Motor neuron (in vitro differentiated cells): ENCODE data around the gene KLHL17. TPM values are rescaled to one million over a fixed set of nuclear protein-coding genes. Genes with fewer than 3 reads are reported as not detected.
"Not testable (repeated sequence)": the region's sequence is repeated elsewhere in the genome, so short reads cannot be mapped to it uniquely, and the experiment has no call there.

Experiments used
- ATAC-seq, 8 experiments: fragments of 200-7000 bp; cut with Tn5 transposase; replicated peaks in 6 of 8; 2 replicates each; pipeline ENCODE4 v1.8.0; 2021; ENCODE audit warnings: mild to moderate bottlenecking in 8 of 8, moderate library complexity in 8 of 8
- H3K27ac ChIP-seq, 2 donors: fragments of 250-450 bp; sonication (Bioruptor Pico); 2 replicates each; pipeline ENCODE4 v1.9.0; 2021; ENCODE audit warnings: antibody characterized with exemption in 2 of 2, mild to moderate bottlenecking in 2 of 2, moderate library complexity in 1 of 2
- H3K4me1 ChIP-seq, 2 donors: fragments of 250-450 bp; sonication (Bioruptor Pico); replicated peaks in 1 of 2; 2 replicates each; pipeline ENCODE4 v1.6.1; 2021; ENCODE audit warnings: antibody characterized with exemption in 2 of 2, mild to moderate bottlenecking in 2 of 2, moderate library complexity in 1 of 2
- H3K4me3 ChIP-seq, 5 donors: fragments of 250-450 bp; sonication (Bioruptor Pico); 2 replicates each; pipeline ENCODE4 v1.9.0; 2021; ENCODE audit warnings: antibody characterized with exemption in 5 of 5, mild to moderate bottlenecking in 5 of 5, moderate library complexity in 4 of 5
- WGBS, 10 experiments: fragments of 450-650 bp; shearing (Covaris generic); methylation state at CpG; one replicate each; pipeline ENCODE4 v1.0.0; 2022; 5-methylcytosine and 5-hydroxymethylcytosine counted together
- in situ Hi-C, 9 experiments: fragments of 400-800 bp; cut with MboI; loops; one replicate each; pipeline ENCODE4 v1.15.0; 2021; ENCODE audit warnings: low sequenced_read_pairs in 9 of 9, low pct_unique_long_range_greater_than_20kb in 2 of 9; ENCODE audit not compliant: unreplicated experiment in 9 of 9
- total RNA-seq, 8 experiments: library from RNA; unstranded; fragments of 300-600 nt; gene quantifications; 2 replicates each; pipeline versions ENCODE4 v1.2.3 to v1.2.4, GENCODE V29; 2022

KLHL17 gene
- total RNA-seq, 8 experiments from 2014 or later, result 4.1 to 24.6 (median 7.3) TPM

DNA sequence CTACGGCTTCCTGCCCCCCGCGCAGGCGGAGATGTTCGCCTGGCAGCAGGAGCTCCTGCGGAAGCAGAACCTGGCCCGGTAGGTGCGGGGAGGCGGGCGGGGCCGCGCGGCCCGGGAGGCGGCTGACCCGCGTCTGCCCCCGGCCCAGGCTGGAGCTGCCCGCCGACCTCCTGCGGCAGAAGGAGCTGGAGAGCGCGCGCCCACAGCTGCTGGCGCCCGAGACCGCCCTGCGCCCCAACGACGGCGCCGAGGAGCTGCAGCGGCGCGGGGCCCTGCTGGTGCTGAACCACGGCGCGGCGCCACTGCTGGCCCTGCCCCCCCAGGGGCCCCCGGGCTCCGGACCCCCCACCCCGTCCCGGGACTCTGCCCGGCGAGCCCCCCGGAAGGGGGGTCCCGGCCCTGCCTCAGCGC is 18.0 kb upstream of the KLHL17 start:
- peaks cover 70 to 79% of the 10 kb centered on the region in 2 donors for H3K4me1 ChIP-seq
- WGBS, 10 experiments, result 3% methylated on average over 7 of the region's 48 CpGs; no CpG with 5 or more reads in 9 of the 10 experiments
- H3K4me3 ChIP-seq, result peak overlapping the region; percentile 5 to 31 (median 17)
- ATAC-seq, result peak in 6 of 8 experiments; percentile 0 to 15 (median 8)
- in situ Hi-C loops, result no loop called here
- H3K27ac ChIP-seq, result peak overlapping the region; percentile 5 to 69

DNA sequence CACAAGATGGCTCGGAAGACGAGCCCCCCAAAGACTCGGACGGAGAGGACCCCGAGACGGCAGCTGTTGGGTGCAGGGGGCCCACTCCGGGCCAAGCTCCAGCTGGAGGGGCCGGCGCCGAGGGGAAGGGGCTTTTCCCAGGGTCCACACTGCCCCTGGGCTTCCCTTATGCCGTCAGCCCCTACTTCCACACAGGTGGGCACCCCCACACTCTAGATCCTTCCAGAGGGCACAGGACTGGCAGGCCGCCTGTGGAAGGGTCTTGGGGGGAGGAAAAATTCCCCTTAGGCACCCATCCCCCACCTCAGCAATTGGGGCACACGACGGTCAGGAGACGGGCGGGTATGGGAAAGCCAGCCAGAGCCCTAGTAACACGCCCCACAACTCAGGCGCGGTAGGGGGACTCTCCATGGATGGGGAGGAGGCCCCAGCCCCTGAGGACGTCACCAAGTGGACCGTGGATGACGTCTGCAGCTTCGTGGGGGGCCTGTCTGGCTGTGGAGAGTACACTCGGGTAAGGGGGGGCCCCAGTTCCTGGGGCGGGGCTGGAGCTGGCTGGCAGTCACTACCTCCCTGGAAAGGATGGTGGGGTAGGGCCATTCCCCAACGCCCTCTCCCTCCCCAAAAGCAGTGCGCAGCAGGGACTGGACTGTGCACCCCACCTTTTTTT is 17.4 kb upstream of the KLHL17 start:
- peaks cover 64 to 73% of the 10 kb centered on the region in 2 donors for H3K4me1 ChIP-seq
- 0 to 80% (median 24%) methylated on average over 1 to 12 of the region's 27 CpGs; no CpG with 5 or more reads in 4 of the 10 experiments for WGBS, 10 experiments

GRCh38 chr1:943545-944340 is 16.6 kb upstream of the KLHL17 start:
- WGBS, 10 experiments, result 0 to 100% (median 68%) methylated on average over 1 to 18 of the region's 27 CpGs; no CpG with 5 or more reads in 4 of the 10 experiments
- no peak for ATAC-seq
- H3K4me3 ChIP-seq, result no peak overlapping the region
- in situ Hi-C loops, result no loop called here
- H3K27ac ChIP-seq, result peak overlapping the region in 1 of 2 donors; percentile 26
- H3K4me1 ChIP-seq, result peaks cover 57 to 66% of the 10 kb centered on the region in 2 donors

More for the DNA sequence above, 17.4 kb upstream of the KLHL17 start:
- Histone ChIP-seq H3K4me3 (peak overlapping the region in 3 of 5 donors; percentile 17 to 31 (median 25)), H3K27ac (peak overlapping the region; percentile 5 to 69)
- no peak for ATAC-seq
- in situ Hi-C loops, result no loop called here

GRCh38 chr1:944341-945325 is 15.8 kb upstream of the KLHL17 start:
- in situ Hi-C loops, result no loop called here
- H3K4me1 ChIP-seq, result peaks cover 48 to 57% of the 10 kb centered on the region in 2 donors
- H3K27ac ChIP-seq, result peak overlapping the region; percentile 0 to 32
- peak in 5 of 8 experiments; percentile 17 to 37 (median 23) for ATAC-seq
- H3K4me3 ChIP-seq, result no peak overlapping the region
- WGBS, 10 experiments, result 16 to 100% (median 38%) methylated on average over 2 to 15 of the region's 28 CpGs; no CpG with 5 or more reads in 3 of the 10 experiments

GRCh38 chr1:945688-946556 is 14.5 kb upstream of the KLHL17 start:
- 94 to 100% (median 100%) methylated on average over 2 to 25 of the region's 29 CpGs; no CpG with 5 or more reads in 5 of the 10 experiments for WGBS, 10 experiments

GRCh38 chr1:946811-947210 is 13.6 kb upstream of the KLHL17 start:
- WGBS, 10 experiments, result 80 to 100% (median 83%) methylated on average over 1 to 6 of the region's 13 CpGs; no CpG with 5 or more reads in 5 of the 10 experiments
- ATAC-seq, in situ Hi-C loops, H3K4me3 ChIP-seq, H3K27ac ChIP-seq: not testable (repeated sequence)
- peaks cover 31 to 37% of the 10 kb centered on the region in 2 donors for H3K4me1 ChIP-seq

More at GRCh38 chr1:945688-946556, 14.5 kb upstream of the KLHL17 start:
- no peak for ATAC-seq
- Histone ChIP-seq H3K27ac (no peak overlapping the region), H3K4me3 (no peak overlapping the region), H3K4me1 (peaks cover 37 to 44% of the 10 kb centered on the region in 2 donors)
- in situ Hi-C loops, result no loop called here

DNA sequence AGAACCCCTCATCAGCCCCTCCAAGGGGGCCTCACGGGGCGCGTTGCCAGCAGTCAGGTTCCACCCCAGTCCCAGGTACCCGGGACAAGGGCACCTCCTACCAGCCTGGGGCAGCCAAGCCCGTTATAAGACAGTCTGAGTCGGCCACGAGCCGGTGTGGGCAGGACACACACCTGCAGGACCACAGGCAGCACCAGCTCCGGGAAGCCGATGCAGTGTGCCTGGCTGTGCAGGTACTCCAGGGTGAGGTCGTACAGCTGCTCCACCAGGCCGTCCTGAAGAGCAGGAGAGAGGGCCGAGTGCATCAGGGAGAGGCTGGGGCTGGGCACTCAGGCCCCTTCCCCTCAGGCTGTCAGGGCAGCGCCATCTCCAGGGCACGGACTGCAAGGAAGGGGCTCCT is 12.4 kb upstream of the KLHL17 start:
- in situ Hi-C loops, result no loop called here
- no peak overlapping the region for H3K27ac ChIP-seq
- H3K4me3 ChIP-seq, result no peak overlapping the region
- 80 to 100% (median 90%) methylated on average over 1 to 7 of the region's 15 CpGs; no CpG with 5 or more reads in 5 of the 10 experiments for WGBS, 10 experiments
- H3K4me1 ChIP-seq, result peaks cover 21 to 27% of the 10 kb centered on the region in 2 donors
- ATAC-seq, result no peak

DNA sequence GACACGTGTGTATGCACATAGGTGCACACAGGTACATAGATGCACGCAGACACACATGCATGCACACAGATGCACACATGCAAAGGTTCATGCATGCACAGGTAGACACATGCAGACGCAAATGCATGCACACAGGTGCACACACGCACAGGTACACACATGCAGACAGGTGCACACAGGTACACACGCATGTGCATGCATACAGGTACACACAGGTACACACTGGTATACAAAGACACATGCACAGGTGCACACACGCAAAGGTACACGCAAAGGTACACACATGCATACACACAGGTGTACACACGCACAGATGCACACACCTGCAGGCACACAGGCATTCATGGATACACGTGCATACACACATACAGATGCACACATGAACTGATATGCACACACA is 10.1 kb upstream of the KLHL17 start:
- ATAC-seq, result no peak
- in situ Hi-C loops, result no loop called here
- WGBS, 10 experiments, result 80 to 100% (median 94%) methylated on average over 1 to 8 of the region's 9 CpGs; no CpG with 5 or more reads in 2 of the 10 experiments
- Histone ChIP-seq H3K4me1 (peaks cover 1 to 3% of the 10 kb centered on the region in 2 donors), H3K4me3 (no peak overlapping the region), H3K27ac (no peak overlapping the region)

GRCh38 chr1:950881-951280 is 9.5 kb upstream of the KLHL17 start:
- no peak for ATAC-seq
- H3K27ac ChIP-seq, result no peak overlapping the region
- in situ Hi-C loops, result no loop called here
- no peaks in the 10 kb centered on the region for H3K4me1 ChIP-seq
- H3K4me3 ChIP-seq, result no peak overlapping the region
- WGBS, 10 experiments, result 92 to 100% (median 96%) methylated on average over 3 to 15 of the region's 23 CpGs; no CpG with 5 or more reads in 6 of the 10 experiments

GRCh38 chr1:951364-951763 is 9.0 kb upstream of the KLHL17 start:
- Histone ChIP-seq H3K27ac (no peak overlapping the region), H3K4me1 (no peaks in the 10 kb centered on the region), H3K4me3 (no peak overlapping the region)
- in situ Hi-C loops, result no loop called here
- ATAC-seq, result peak in 4 of 8 experiments; percentile 9 to 59 (median 20)
- WGBS, 10 experiments, result 69 to 100% (median 83%) methylated on average over 2 to 6 of the region's 6 CpGs; no CpG with 5 or more reads in 5 of the 10 experiments

DNA sequence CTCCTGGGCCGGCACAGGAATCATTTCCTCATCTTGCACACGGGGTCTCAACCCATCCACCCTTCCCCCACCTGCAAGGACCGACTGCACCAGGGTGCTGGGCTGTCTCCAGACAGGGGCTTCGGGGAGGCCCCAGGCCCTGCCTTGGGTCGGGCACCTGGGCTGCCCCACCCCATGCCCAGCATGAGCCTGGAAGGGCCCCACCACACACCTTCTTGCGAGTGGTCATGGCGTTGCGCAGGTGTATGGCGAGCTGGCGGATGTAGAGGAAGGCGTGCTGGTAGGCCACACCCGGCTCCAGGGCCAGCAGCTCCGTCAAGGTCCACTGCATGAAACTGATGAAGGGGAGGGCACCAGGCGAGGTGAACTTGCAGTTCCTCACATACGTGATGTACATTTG is 8.2 kb upstream of the KLHL17 start:
- Histone ChIP-seq H3K4me1 (no peaks in the 10 kb centered on the region), H3K4me3 (no peak overlapping the region), H3K27ac (no peak overlapping the region)
- WGBS, 10 experiments, result 60 to 98% (median 86%) methylated on average over 1 to 8 of the region's 15 CpGs; no CpG with 5 or more reads in 6 of the 10 experiments
- ATAC-seq, result no peak
- in situ Hi-C loops, result no loop called here
